HG03558 (cell line): ENCODE measurements around the gene PLA2G6.
"Not testable (repeated sequence)": the region's sequence is repeated elsewhere in the genome, so short reads cannot be mapped to it uniquely, and the experiment has no call there.

ENCODE experiments used
- ATAC-seq: cut with Tn5 transposase; IDR thresholded peaks from one replicate; pipeline ENCODE4 v1.9.1; 2021; ENCODE audit warnings: moderate number of reproducible peaks; ENCODE audit not compliant: unreplicated experiment; ENCODE audit errors: extremely low read depth

PLA2G6 gene

GRCh38 chr22:38192475-38192863, 10.8 kb upstream of the PLA2G6 start:
- ATAC-seq, result no peak

DNA sequence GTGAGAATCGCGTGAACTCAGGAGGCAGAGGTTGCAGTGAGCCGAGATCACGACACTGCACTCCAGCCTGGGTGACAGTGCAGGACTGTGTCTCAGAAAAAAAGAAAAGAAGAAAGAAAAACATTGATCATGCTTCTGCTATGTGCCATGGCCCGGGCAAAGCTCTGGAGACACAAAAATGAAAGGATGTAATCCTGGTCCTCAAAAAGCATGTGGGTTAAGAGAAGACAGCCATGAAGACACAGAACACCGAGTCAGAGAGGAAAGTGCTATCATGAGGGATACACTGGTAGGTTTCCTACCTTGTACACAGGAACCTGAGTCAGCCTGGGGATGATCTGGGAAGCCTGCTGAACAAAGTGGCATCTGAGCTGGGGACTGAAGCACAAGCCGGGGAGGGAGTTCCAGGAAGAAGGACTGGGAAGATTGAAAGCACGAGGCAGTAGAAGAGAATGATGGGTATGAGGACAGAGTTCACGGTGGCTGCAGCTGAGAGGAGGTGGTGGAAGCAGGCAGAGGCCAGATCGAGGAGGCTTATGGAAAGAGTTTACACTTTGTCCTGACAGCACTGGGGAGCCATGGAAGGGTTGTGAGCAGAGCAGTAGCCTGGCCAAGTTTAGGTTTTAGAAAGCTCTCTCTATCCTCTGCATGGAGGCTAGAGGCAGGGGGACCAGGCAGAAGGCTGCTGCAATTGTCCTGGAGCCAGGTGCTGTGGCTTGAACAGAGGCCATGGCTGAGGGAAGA, 10.3 kb upstream of the PLA2G6 start:
- no peak for ATAC-seq

- ATAC-seq, result no peak
These were observed 9.4 kb upstream of the PLA2G6 start for GRCh38 chr22:38191055-38191454.

- no peak for ATAC-seq
These were observed 9.0 kb upstream of the PLA2G6 start for GRCh38 chr22:38190581-38190980.

DNA sequence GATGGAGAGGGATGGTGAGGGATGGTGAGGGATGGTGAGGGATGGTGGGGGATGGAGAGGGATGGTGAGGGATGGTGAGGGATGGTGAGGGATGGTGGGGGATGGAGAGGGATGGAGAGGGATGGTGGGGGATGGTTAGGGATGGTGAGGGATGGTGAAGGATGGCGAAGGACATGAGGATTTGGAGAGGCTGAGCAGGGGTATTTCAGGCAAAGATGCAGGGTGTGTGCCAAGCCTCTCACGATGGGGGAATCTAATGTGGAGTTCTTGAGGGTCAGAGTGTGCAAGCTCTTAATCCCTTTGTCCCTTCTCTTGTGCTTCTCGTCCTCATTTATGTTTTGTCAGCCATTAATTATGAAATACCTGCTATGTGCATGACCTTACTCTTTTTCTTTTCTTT, 7.5 kb upstream of the PLA2G6 start:
- ATAC-seq, result no peak

GRCh38 chr22:38187413-38188212, 6.0 kb upstream of the PLA2G6 start:
- ATAC-seq, result no peak

- ATAC-seq, result no peak
These were observed 4.8 kb upstream of the PLA2G6 start for GRCh38 chr22:38186429-38186828.

GRCh38 chr22:38184788-38185187, 3.2 kb upstream of the PLA2G6 start:
- no peak for ATAC-seq

- ATAC-seq, result no peak
These were observed 683 bp downstream of the PLA2G6 start for GRCh38 chr22:38180841-38181452.

DNA sequence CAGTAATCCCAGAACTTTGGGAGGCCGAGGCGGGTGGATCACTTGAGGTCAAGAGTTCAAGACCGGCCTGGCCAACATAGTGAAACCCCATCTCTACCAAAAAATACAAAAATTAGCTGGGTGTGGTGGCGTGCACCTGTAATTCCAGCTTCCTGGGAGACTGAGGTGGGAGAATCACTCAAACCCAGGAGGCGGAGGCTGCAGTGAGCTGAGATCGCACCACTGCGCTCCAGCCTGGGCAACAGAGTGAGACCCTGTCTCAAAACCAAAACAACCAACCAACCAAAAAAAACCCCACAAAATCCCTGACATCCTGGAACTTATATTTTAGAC, 3.1 kb downstream of the PLA2G6 start:
- ATAC-seq, result not testable (repeated sequence)

DNA sequence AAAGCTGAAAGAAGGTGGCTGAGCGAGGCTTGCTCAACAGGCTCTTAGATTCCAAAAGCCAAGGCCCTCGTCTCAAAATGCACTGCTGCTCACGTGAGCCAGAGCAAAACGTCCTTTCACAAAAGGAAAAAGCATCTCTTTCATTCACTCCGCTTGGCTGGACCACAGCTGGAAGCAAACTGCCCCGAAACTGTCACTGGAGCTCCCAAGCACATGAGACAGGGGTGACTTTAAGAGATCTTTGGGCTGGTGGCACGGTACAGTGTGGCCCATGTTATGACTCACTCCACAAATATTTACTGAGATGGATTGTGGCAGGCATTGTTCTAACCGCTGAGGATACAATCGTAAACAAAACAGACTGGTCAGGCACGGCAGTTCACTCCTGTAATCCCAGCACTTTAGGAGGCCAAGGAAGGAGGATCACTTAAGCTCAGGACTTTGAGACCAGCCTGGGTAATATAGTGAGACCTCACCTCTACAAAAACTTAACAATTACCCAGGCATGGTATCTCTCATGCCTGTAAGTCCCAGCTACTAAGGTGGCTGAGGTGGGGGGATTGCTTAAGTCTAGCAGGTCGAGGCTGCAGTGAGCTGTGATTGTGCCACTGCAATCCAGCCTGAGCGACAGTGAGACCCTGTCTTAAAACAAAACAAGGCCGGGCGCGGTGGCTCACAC, 3.6 kb downstream of the PLA2G6 start:
- ATAC-seq, result no peak

DNA sequence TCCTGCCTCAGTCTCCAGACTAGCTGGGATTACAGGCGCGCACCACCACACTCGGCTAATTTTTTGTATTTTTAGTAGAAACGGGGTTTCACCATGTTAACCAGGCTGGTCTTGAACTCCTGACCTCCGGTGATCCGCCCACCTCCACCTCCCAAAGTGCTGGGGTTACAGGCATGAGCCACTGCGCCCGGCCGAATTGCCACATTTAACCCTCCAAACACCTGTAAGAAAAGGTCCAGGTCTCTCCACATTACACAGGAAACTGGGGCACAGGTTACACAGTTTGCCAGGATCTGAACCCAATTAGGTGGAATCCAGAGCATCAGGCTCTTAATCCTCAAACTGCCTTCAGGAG, 4.1 kb downstream of the PLA2G6 start:
- not testable (repeated sequence) for ATAC-seq

GRCh38 chr22:38177044-38177443, 4.6 kb downstream of the PLA2G6 start:
- ATAC-seq, result no peak

GRCh38 chr22:38176170-38176741, 5.4 kb downstream of the PLA2G6 start:
- ATAC-seq, result no peak

DNA sequence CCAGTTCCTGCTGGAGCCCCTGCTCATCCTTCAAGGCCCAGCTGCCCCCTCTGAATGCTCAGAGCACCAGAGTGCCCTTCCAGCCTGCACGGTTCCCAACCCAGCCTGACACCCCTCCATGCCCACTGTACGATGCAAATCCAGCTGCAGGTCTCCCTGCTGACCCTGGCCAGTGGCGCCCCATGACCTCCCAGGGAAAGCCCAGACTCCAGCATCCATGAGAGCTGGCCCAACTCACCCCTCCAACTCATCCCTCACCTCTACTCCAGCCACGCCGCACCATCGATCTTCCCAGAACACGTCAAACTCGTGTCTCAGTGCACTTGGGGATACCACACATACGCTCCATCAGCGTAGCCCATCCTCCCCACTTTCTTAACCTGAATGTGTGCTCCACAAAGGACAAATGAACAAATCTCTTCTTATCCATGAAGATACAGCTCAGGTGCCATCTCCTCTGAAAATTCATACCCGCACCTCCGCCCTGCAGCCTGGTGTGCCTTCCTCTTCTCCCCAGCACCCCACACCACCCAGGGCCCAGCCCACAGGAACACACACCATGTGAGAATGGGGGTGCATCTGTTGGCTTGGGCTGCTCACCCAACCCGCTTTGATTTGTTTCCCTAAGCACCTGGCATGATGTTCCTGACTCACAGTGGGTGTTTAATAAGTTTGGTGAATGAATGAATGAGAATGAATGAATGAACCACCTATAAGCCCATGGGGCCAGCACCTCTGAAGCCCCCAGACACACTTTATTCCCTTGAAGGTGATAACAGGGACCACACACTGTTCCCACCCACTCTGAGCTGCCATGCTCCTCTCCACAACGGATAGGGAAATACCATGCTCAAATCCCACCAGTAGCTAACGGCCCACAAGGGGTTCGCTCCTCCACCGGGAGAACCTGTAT, 6.2 kb downstream of the PLA2G6 start:
- ATAC-seq, result no peak

DNA sequence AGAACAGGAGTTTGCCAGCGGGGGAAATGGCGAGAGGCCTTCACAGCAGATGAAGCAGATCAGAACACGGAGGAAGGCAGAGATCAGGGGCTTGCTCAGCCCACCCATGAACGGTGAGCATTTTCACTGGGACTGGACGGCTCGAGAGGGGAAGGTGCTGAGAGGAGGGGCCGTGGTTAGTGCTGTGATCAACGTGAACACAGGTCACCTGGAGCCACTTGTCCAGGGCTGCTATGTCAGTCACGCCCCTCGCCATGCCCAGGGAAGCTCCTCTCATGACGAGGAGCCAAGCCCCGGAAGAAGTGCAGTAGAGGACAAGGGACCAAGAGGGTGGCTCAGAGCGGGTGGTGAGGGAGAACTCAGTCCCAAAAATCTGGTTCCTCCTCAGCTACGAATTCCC, 7.0 kb downstream of the PLA2G6 start:
- no peak for ATAC-seq

DNA sequence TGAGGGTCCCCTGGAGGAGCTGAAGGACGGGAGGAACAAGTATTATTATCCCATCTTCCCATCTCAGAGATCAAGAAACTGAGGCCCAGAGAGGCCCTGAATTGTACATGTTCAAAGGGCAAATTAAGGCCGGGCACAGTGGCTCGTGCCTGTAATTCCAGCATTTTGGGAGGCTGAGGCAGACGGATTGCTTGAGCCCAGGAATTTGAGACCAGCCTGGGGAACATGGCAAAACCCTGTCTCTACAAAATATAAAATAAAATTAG, 8.1 kb downstream of the PLA2G6 start:
- no peak for ATAC-seq

- ATAC-seq, result no peak
These were observed 8.6 kb downstream of the PLA2G6 start for GRCh38 chr22:38172832-38173640.
